Pancreas (tissue), 10 donors: ENCODE results near the gene LAG3. TPM values are rescaled to one million over a fixed set of nuclear protein-coding genes. Genes with fewer than 3 reads are reported as not detected.

Experiments used
- ATAC-seq, 4 donors: fragments of 200-7000 bp; cut with Tn5 transposase; one replicate each; pipeline versions ENCODE4 v1.8.0 to v1.9.1; 2020; ENCODE audit warnings: mild to moderate bottlenecking in 4 of 4, moderate library complexity in 4 of 4
- DNase-seq, 6 donors: peaks; one replicate each; pipeline ENCODE4 v3.0.0-alpha.2; 2020
- FAIRE-seq: peaks from 2 replicates; lab custom pipeline; 2012; peaks lifted over from hg19 to GRCh38; lab: Jason Lieb, UNC
- H3K27ac ChIP-seq, 4 donors: fragments of 200-600 bp; sonication (generic); 1 replicate in 3 of 4; 2 replicates in 1 of 4; pipeline versions ENCODE4 v1.5.0 to v1.8.0; 2020
- H3K27me3 ChIP-seq, 4 donors: fragments of 200-600 bp; one replicate each; pipeline ENCODE4 v1.8.0; 2021
- H3K36me3 ChIP-seq, 3 donors: fragments of 200-600 bp; sonication (generic) in 1 of 3; one replicate each; pipeline versions ENCODE4 v1.5.0 to v1.8.0; 2020 to 2021
- H3K4me1 ChIP-seq, 3 donors: fragments of 200-600 bp; one replicate each; pipeline ENCODE4 v1.8.0; 2021
- H3K4me3 ChIP-seq, 4 donors: fragments of 200-600 bp; sonication (generic) in 2 of 4; one replicate each; pipeline versions ENCODE4 v1.5.0 to v1.8.0; 2020 to 2021
- H3K9me3 ChIP-seq, 4 donors: fragments of 200-600 bp; one replicate each; pipeline ENCODE4 v1.8.0; 2021
- WGBS, 2 donors: extraction: QIAGEN DNeasy Blood & Tissue Kit; methylation state at CpG; one replicate each; pipeline ENCODE4 v1.1.7; 2013; 5-methylcytosine and 5-hydroxymethylcytosine counted together
- intact Hi-C, 3 donors: fragments of 100-400 bp; cut with DNase I; formaldehyde crosslinking; loops; one replicate each; pipeline versions ENCODE4 v1.11.1 to v1.14.2; 2022
- polyA plus RNA-seq, 2 donors: library from polyadenylated mRNA; stranded (reverse); fragments of 200-250 nt; gene quantifications; one replicate each; pipeline ENCODE4 v1.2.3, GENCODE V29; 2013
- total RNA-seq, 6 donors: library from RNA; stranded (reverse); fragmentation: NEBNext Ultra II Directional in 4 of 6; extraction: Animal tissue kit (Norgen Biotek cat#: 25700) in 4 of 6; gene quantifications; one replicate each; pipeline versions ENCODE4 v1.2.1 to v1.2.4, GENCODE V29; 2021 to 2023
- TF ChIP-seq, protein P1 (sequence below), 4 donors: fragments of 200-600 bp; sonication (generic) in 3 of 4; IDR thresholded peaks; one replicate each; pipeline versions ENCODE4 v1.5.0 to v1.8.0; 2021; ENCODE audit warnings: antibody characterized with exemption in 4 of 4
- donor health status: healthy with polysubstance abuse.
- donor health status: DM: no; HTN: no; CAD: no; lungs with moderate emphysema.
- donor health status: DM: no; HTN: no; CAD: no.
- donor health status: control.
- donor health status: control.
- donor health status: Bipolar disorder and iron deficiency.
- donor health status: DM: yes; HTN: yes; CAD: no.
- donor health status: DM: no; HTN: no; CAD: no.
- donor health status: DM: no; HTN: no; CAD: no.
- donor health status: DM: yes; HTN: yes; CAD: no.

Gene LAG3
- total and polyA plus RNA-seq, 8 donors: 0.15 to 0.91 (median 0.22) TPM; not detected in 1

DNA sequence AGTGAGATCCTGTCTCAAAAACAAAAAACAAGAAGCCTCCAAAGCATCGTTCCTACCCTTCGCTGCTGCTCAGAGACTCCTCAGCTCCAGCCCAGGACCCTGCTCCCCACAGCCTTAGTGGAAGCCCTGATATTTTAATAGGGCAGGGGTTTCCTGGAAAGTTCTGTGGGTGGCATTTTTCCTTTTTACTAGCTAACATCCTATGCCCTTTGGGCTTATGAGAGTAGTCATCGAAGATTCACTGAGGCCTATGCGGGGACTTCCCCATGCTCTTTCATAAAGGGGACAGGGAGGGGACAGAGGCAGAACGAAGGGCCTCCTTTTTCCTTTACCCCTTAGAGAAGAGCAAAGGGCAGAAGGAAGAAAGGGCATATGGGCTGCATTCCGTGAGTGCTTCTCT lies 8.3 kb downstream of the LAG3 start:
- TF ChIP-seq, protein P1, sequence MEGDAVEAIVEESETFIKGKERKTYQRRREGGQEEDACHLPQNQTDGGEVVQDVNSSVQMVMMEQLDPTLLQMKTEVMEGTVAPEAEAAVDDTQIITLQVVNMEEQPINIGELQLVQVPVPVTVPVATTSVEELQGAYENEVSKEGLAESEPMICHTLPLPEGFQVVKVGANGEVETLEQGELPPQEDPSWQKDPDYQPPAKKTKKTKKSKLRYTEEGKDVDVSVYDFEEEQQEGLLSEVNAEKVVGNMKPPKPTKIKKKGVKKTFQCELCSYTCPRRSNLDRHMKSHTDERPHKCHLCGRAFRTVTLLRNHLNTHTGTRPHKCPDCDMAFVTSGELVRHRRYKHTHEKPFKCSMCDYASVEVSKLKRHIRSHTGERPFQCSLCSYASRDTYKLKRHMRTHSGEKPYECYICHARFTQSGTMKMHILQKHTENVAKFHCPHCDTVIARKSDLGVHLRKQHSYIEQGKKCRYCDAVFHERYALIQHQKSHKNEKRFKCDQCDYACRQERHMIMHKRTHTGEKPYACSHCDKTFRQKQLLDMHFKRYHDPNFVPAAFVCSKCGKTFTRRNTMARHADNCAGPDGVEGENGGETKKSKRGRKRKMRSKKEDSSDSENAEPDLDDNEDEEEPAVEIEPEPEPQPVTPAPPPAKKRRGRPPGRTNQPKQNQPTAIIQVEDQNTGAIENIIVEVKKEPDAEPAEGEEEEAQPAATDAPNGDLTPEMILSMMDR (IDR thresholded peaks at IDR 0.05): no peak
- Histone ChIP-seq H3K9me3 (no peaks in the 10 kb centered on the region), H3K27me3 (no peaks in the 10 kb centered on the region), H3K27ac (no peak overlapping the region), H3K4me1 (peaks cover 0 to 4% (median 0%) of the 10 kb centered on the region in 3 donors), H3K4me3 (no peak overlapping the region), H3K36me3 (no peaks in the 10 kb centered on the region)
- intact Hi-C loops: loop anchor here in 1 of 3 donors (5.0 kb wide), 1 partner anchor 43 kb away; no protein-coding TSS in a partner anchor
- WGBS, 2 donors: 80 to 90% methylated on average over 6 of the region's 6 CpGs
- DNase-seq (no peak), FAIRE-seq (no peak), ATAC-seq (no peak)

DNA sequence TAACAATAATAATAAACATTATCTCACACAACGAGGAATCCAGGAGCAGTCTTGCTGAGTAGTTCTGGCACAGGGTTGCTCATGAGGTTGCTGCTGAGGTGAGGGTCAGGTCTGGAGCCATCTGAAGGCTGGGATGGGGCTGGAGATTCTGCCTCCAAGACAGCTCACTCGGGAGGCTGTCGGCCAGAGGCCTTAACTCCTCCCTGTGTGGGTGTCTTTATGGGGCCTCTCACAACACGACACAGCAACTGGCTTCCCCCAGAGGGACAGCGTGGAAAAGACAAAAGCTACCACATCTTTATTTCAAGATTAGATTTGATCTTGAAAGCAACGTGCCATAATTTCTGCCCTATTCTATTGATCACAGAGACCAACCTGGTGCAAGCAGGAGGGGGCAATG lies 9.8 kb downstream of the LAG3 start:
- Histone ChIP-seq H3K27me3 (no peaks in the 10 kb centered on the region), H3K4me3 (no peak overlapping the region), H3K9me3 (no peaks in the 10 kb centered on the region), H3K36me3 (no peaks in the 10 kb centered on the region), H3K4me1 (peaks cover 0 to 3% (median 0%) of the 10 kb centered on the region in 3 donors), H3K27ac (no peak overlapping the region)
- TF ChIP-seq, protein P1 (IDR thresholded peaks at IDR 0.05): no peak
- no peak for DNase-seq
- no peak for FAIRE-seq
- no peak for ATAC-seq
- intact Hi-C loops: loop anchor here in 1 of 3 donors (5.0 kb wide), 1 partner anchor 45 kb away; no protein-coding TSS in a partner anchor
- 61 to 70% methylated on average over 6 of the region's 6 CpGs for WGBS, 2 donors

DNA sequence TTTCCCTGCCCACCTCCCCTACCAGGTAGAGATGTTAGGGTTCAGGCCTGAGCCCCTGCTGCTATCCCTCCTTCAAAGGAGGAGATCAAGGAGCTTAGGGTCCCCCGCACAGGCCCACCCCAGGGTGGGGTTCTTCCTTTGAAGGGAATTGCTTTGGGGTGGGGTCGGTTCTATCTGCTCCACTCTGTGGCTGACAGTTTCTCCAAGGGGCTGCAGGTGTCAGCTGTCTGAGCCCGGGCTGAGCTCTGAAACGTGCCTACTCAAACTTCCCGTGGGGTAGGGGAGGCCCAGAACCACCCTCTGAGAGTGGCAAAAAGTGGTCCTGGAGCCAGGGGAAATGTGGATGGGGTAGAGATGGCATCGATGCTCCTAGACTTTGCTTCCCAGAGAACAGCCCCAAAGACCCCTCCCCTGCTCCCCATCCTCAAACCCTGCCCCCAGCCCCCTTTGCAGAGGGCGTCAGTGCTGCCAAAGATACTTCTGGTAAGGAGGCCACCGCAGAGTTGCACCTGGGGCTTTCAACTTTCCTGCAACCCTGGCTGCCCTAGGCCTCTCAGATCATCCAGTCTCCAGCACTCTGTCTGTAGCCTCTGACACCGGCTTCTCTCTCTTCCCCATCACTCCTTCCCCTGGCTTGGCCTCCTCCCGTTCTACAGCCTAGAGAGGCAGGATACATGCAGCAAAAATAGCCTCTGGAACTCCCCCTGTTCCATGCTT lies 10.7 kb downstream of the LAG3 start:
- TF ChIP-seq, protein P1 (IDR thresholded peaks at IDR 0.05): no peak
- Histone ChIP-seq H3K4me3 (no peak overlapping the region), H3K27ac (no peak overlapping the region), H3K36me3 (no peaks in the 10 kb centered on the region), H3K27me3 (no peaks in the 10 kb centered on the region), H3K9me3 (no peaks in the 10 kb centered on the region), H3K4me1 (peaks cover 0 to 3% (median 0%) of the 10 kb centered on the region in 3 donors)
- 65 to 68% methylated on average over 10 of the region's 10 CpGs for WGBS, 2 donors
- intact Hi-C loops: loop anchor here in 1 of 3 donors (5.0 kb wide), 1 partner anchor 46 kb away; no protein-coding TSS in a partner anchor
- FAIRE-seq (no peak), ATAC-seq (no peak), DNase-seq (no peak)

DNA sequence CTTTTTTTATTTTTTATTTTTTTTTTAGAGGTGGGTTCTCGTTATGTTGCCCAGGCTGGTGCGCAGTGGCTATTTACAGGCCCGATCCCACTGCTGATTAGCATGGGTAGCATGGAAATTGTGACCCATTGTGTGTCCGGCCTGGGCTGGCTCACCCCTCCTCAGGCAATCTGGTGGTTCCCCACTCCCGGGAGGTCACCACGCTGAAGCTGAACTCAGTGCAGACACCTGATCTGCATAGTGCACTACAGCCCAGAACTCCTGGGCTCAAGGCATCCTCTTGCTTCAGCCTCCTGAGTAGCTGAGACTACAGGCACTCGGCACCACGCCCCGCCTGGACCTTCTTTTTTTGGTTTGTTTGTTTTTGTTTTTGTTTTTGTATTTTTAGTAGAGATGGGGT lies 11.5 kb downstream of the LAG3 start:
- 84 to 85% methylated on average over 9 of the region's 9 CpGs for WGBS, 2 donors
- H3K9me3 ChIP-seq: no peaks in the 10 kb centered on the region
- no peaks in the 10 kb centered on the region for H3K4me1 ChIP-seq
- no peak for DNase-seq
- TF ChIP-seq, protein P1 (IDR thresholded peaks at IDR 0.05): no peak
- no peak for ATAC-seq
- H3K27me3 ChIP-seq: no peaks in the 10 kb centered on the region
- no peak overlapping the region for H3K27ac ChIP-seq
- no peak for FAIRE-seq
- intact Hi-C loops: loop anchor here in 1 of 3 donors (5.0 kb wide), 1 partner anchor 47 kb away; no protein-coding TSS in a partner anchor
- H3K36me3 ChIP-seq: no peaks in the 10 kb centered on the region
- H3K4me3 ChIP-seq: no peak overlapping the region

DNA sequence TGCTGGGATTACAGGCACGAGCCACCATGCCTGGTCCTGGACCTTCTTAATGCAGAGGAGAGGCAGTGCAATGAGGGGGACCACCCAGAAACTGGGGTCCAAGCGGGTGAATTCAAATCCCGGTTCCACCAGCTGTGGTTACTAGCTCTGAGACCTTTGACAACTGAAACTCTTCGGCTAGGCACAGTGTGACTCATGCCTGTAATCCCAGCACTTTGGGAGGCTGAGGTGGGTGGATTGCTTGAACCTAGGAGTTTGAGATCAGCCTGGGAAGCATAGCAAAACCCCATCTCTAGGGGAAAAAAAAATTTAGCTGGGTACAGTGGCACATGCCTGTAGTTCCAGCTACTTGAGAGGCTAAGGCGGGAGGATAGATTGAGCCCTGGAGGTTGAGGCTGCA lies 12.0 kb downstream of the LAG3 start:
- intact Hi-C loops: loop anchor here in 1 of 3 donors (5.0 kb wide), 1 partner anchor 47 kb away; no protein-coding TSS in a partner anchor

More for the DNA sequence above, 12.0 kb downstream of the LAG3 start:
- DNase-seq (no peak), FAIRE-seq (no peak), ATAC-seq (no peak)
- WGBS, 2 donors: 59 to 66% methylated on average over 5 of the region's 5 CpGs
- Histone ChIP-seq H3K36me3 (no peaks in the 10 kb centered on the region), H3K4me3 (no peak overlapping the region), H3K4me1 (no peaks in the 10 kb centered on the region), H3K27ac (no peak overlapping the region), H3K9me3 (no peaks in the 10 kb centered on the region), H3K27me3 (no peaks in the 10 kb centered on the region)
- TF ChIP-seq, protein P1 (IDR thresholded peaks at IDR 0.05): no peak
